DOHH2 (cell line): Measurements from ENCODE around the gene HMGN1.
"Not testable (repeated sequence)": the region's sequence is repeated elsewhere in the genome, so short reads cannot be mapped to it uniquely, and the experiment has no call there.

ENCODE experiments used
- H3F3A ChIP-seq: fragments of 200-600 bp; sonication (generic), shearing (Covaris generic); 2 replicates; pipeline ENCODE4 v1.6.0; 2016; ENCODE audit warnings: antibody characterized with exemption, mild to moderate bottlenecking; ENCODE audit not compliant: control insufficient read depth, insufficient read depth
- H3K27ac ChIP-seq: fragments of 200-600 bp; sonication (generic); 2 replicates; pipeline ENCODE4 v1.5.1; 2014; ENCODE audit warnings: low read depth, mild to moderate bottlenecking, low read length, moderate library complexity
- H3K27me3 ChIP-seq: fragments of 200-600 bp; sonication (generic); 2 replicates; pipeline ENCODE4 v1.6.1; 2014; ENCODE audit warnings: mild to moderate bottlenecking, low read length, mixed read lengths; ENCODE audit not compliant: control insufficient read depth
- H3K36me3 ChIP-seq: fragments of 200-600 bp; sonication (generic); 2 replicates; pipeline ENCODE4 v1.6.1; 2014; ENCODE audit warnings: mild to moderate bottlenecking, low read length, moderate library complexity, mixed read lengths; ENCODE audit not compliant: control insufficient read depth
- H3K4me1 ChIP-seq: fragments of 200-600 bp; sonication (generic); 2 replicates; pipeline ENCODE4 v1.6.1; 2014; ENCODE audit warnings: mild to moderate bottlenecking, low read length, mixed read lengths; ENCODE audit not compliant: control insufficient read depth
- H3K4me2 ChIP-seq: fragments of 200-600 bp; sonication (generic); 2 replicates; pipeline ENCODE4 v1.6.0; 2014; ENCODE audit warnings: mild to moderate bottlenecking, low read length, moderate library complexity
- H3K4me3 ChIP-seq: fragments of 200-600 bp; sonication (generic); 2 replicates; pipeline ENCODE4 v1.5.1; 2014; ENCODE audit warnings: mild to moderate bottlenecking, low read length, mixed read lengths
- H3K79me2 ChIP-seq: fragments of 200-600 bp; sonication (generic); 2 replicates; pipeline ENCODE4 v1.6.1; 2014; ENCODE audit warnings: mild to moderate bottlenecking, low read length, mixed read lengths; ENCODE audit not compliant: control insufficient read depth
- H3K9me2 ChIP-seq: fragments of 200-600 bp; sonication (generic); replicated peaks from 2 replicates; pipeline ENCODE4 v1.6.1; 2014; ENCODE audit warnings: mild to moderate bottlenecking, low read length, mixed read lengths; ENCODE audit not compliant: control insufficient read depth
- H3K9me3 ChIP-seq: fragments of 200-600 bp; sonication (generic); 2 replicates; pipeline ENCODE4 v1.6.1; 2014; ENCODE audit warnings: antibody characterized with exemption, low read length, mixed read lengths; ENCODE audit not compliant: control insufficient read depth, insufficient read depth
- H4K20me1 ChIP-seq: fragments of 200-600 bp; sonication (generic); 2 replicates; pipeline ENCODE4 v1.6.0; 2014; ENCODE audit warnings: low read depth, mild to moderate bottlenecking, antibody characterized with exemption, low read length, moderate library complexity; ENCODE audit not compliant: control insufficient read depth, insufficient read depth
- CTCF ChIP-seq: fragments of 200-600 bp; sonication (generic); IDR thresholded peaks from one replicate; pipeline ENCODE4 v1.5.1; 2014; ENCODE audit warnings: antibody characterized with exemption, mild to moderate bottlenecking, low read depth, low read length; ENCODE audit not compliant: poor library complexity, severe bottlenecking
- EZH2phosphoT487 ChIP-seq: fragments of 200-600 bp; sonication (generic); IDR thresholded peaks from 2 replicates; pipeline ENCODE4 v1.6.1; 2017; ENCODE audit warnings: borderline replicate concordance, mild to moderate bottlenecking, antibody characterized with exemption, low read length, moderate library complexity, mixed read lengths

The HMGN1 gene

GRCh38 chr21:39385299-39386145, 36.6 kb upstream of the HMGN1 start:
- H3K27ac ChIP-seq = no peak overlapping the region
- peaks cover 77% of the 10 kb centered on the region for H3K79me2 ChIP-seq
- H3K4me2 ChIP-seq = no peak overlapping the region
- peaks cover 11% of the 10 kb centered on the region for H3F3A ChIP-seq
- TF ChIP-seq EZH2phosphoT487 (no peak), CTCF (no peak)
- no peaks in the 10 kb centered on the region for H4K20me1 ChIP-seq
- peaks cover 18% of the 10 kb centered on the region for H3K36me3 ChIP-seq
- peaks cover 38% of the 10 kb centered on the region for H3K4me1 ChIP-seq
- H3K9me2 ChIP-seq = no peaks in the 10 kb centered on the region
- H3K4me3 ChIP-seq = no peak overlapping the region
- H3K27me3 ChIP-seq = no peaks in the 10 kb centered on the region
- no peaks in the 10 kb centered on the region for H3K9me3 ChIP-seq

GRCh38 chr21:39384674-39385298, 35.9 kb upstream of the HMGN1 start:
- Histone ChIP-seq H3F3A (peaks cover 11% of the 10 kb centered on the region), H3K4me2 (no peak overlapping the region), H3K36me3 (peaks cover 13% of the 10 kb centered on the region; the same call in 1 of the 2 replicates), H3K79me2 (peaks cover 73% of the 10 kb centered on the region), H3K27ac (no peak overlapping the region), H4K20me1 (no peaks in the 10 kb centered on the region), H3K27me3 (no peaks in the 10 kb centered on the region), H3K4me1 (peaks cover 39% of the 10 kb centered on the region), H3K9me3 (no peaks in the 10 kb centered on the region), H3K4me3 (no peak overlapping the region), H3K9me2 (no peaks in the 10 kb centered on the region)
- no peak for TF ChIP-seq EZH2phosphoT487
- TF ChIP-seq CTCF = no peak

GRCh38 chr21:39382096-39382495, 33.2 kb upstream of the HMGN1 start:
- H3K79me2 ChIP-seq = peaks cover 48% of the 10 kb centered on the region
- H4K20me1 ChIP-seq, H3K4me2 ChIP-seq, H3K27me3 ChIP-seq, H3K36me3 ChIP-seq, H3K9me2 ChIP-seq, H3K4me3 ChIP-seq, H3K9me3 ChIP-seq, H3F3A ChIP-seq, H3K27ac ChIP-seq: not testable (repeated sequence)
- H3K4me1 ChIP-seq = peaks cover 22% of the 10 kb centered on the region

- Histone ChIP-seq H3K27ac (no peak overlapping the region), H3K79me2 (peaks cover 38% of the 10 kb centered on the region), H4K20me1 (no peaks in the 10 kb centered on the region), H3K4me1 (peaks cover 19% of the 10 kb centered on the region), H3K36me3 (peaks cover 4% of the 10 kb centered on the region; the same call in 1 of the 2 replicates), H3K27me3 (no peaks in the 10 kb centered on the region), H3K9me2 (no peaks in the 10 kb centered on the region), H3K9me3 (no peaks in the 10 kb centered on the region), H3K4me3 (peak overlapping the region; percentile 94), H3F3A (no peaks in the 10 kb centered on the region), H3K4me2 (peak overlapping the region; percentile 95)
- no peak for TF ChIP-seq CTCF
- TF ChIP-seq EZH2phosphoT487 = no peak
Observed at GRCh38 chr21:39381009-39381408, 32.1 kb upstream of the HMGN1 start.
